GM21786 (cell line): Measurements from ENCODE around the gene FRMD4A.
"Not testable (repeated sequence)": the region's sequence is repeated elsewhere in the genome, so short reads cannot be mapped to it uniquely, and the experiment has no call there.

Experiments
- ATAC-seq: cut with Tn5 transposase; IDR thresholded peaks from one replicate; pipeline ENCODE4 v1.9.1; 2021; ENCODE audit not compliant: unreplicated experiment

Gene FRMD4A

DNA sequence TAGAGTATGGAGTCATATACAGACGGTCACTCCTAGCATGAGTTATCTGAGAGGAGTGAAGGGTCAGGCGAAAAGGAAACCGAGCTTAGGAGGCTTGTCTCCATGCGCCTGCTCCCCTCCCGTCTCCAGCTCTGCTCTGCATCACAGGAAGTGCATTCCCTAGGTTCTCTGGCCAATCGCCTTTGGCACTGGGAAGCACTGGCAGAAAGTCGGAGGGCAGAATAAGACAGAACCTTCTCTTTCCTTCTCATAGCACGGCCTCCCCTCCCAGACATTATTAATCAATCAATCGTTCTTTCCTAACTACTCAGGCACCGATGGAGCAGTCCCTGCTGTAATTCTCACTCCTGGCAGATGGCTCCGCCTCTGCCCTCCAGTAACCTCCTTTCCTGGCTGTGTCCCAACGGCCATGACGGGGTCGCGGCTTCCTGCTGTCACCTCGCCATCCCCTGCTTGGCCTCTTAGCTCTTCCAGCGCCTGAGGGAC lies 177.1 kb downstream of the FRMD4A start:
- ATAC-seq: no peak

- no peak for ATAC-seq
These were observed 179.2 kb downstream of the FRMD4A start for GRCh38 chr10:14151571-14151970.

GRCh38 chr10:14150526-14150925 lies 180.2 kb downstream of the FRMD4A start:
- ATAC-seq: no peak

DNA sequence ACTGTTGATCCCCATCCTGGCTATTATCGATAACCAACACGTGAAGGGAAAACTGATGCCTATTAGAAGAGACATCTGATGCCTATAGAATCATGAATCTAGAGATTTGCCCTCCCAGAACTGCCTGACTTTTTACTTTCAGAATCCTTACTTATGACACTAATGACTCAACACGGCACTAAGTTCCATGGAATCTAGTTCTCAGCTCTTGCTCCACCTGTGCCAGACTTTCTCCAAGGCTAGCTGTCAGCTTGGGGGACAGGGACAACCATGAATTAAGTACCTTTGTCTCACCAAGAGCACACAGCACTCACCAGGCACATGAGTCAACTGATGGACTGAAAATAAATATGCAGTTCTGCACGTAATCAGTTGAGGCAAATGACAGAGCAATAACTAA lies 184.2 kb downstream of the FRMD4A start:
- ATAC-seq: no peak

DNA sequence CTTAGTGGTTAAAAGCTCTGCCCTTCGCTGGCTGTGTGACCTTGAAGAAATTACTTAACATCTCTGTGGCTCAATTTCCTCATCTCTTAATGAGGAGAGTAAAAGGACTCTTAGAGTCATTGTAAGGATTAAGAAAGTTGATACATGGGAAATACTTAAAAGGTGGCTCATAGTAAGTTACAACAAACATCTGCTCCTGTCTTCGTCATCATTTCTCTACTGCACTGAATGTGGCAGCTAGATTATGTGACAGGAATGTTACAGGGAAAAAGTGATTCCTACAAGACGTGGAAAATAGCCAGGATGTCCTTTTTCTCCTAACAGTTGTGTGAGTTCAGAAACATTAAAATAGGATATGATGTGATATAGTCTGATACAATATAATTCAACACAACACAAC lies 184.7 kb downstream of the FRMD4A start:
- no peak for ATAC-seq

DNA sequence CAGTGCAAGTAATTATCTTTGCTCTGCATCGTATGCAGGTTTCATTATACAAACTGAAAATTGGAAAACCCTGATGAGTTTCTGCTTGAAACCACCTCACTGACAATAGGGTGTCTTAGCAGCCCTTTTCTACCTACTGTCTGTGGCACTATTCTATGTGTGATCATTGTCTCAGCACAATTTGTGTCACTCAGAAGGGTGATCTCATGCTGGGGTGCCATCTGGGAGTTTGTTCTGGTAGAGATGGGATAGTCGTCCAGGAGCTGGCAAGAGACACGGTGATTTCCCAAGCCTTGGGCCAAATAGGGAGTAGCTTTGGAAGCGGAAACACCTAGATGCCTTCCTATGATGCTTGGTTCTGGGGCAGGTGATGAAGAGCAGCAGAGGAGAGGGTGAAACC lies 186.3 kb downstream of the FRMD4A start:
- ATAC-seq: no peak

GRCh38 chr10:14142606-14143250 lies 188.0 kb downstream of the FRMD4A start:
- no peak for ATAC-seq

GRCh38 chr10:14141283-14141682 lies 189.4 kb downstream of the FRMD4A start:
- ATAC-seq: no peak

DNA sequence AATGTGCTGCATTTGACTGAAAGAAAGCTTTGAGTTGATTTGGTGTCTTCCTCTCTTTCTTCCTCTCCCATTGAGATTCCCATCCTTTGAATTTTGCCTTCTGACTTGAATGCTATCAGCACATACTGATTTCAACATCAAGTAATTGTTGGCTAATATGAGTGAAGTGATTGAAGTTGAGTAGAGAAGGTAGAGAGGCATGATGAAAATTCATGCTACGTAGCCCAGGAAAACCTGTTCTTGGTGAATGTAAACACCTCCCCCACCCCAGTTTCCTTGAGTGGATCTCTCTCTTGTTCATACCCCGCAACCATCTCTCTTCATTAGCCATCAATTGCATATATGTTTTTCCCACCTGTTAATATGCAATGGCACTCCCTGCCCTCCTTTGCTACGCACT lies 193.3 kb downstream of the FRMD4A start:
- ATAC-seq: no peak

GRCh38 chr10:14135196-14135595 lies 195.5 kb downstream of the FRMD4A start:
- not testable (repeated sequence) for ATAC-seq

- no peak for ATAC-seq
These were observed 196.4 kb downstream of the FRMD4A start for GRCh38 chr10:14134275-14134674.

DNA sequence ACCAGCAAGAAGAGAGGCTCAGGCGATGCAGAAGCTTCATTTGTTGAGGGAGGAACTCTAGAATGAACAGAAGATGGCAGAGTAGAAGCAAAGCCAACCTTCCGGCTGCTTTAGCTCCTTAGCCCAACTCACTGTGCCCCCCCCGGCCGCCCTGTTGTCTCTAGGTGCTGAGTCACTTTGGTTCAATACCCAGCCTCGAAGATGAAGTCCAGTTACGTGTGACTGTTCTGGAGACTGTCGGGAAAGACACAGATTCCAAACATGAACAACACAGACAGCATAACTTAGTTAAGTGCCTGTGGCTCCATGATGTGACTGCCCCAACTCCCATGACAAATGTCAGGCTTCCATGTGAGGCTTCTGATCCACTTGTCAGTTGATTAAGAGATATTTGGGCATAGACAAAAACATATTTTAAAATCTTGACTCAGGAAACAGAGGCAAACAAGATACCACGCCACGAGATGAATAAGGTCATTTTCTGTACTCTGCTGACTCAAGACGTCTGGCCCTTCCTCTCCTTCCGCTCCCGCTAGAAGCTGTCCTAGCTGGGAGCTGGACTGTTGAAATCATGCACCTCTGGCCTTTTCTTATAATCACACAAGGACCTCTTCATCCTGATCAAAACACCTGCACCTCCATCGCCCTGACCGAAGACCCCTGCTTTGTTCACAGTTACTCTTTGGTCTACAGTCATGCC lies 199.3 kb downstream of the FRMD4A start:
- no peak for ATAC-seq

DNA sequence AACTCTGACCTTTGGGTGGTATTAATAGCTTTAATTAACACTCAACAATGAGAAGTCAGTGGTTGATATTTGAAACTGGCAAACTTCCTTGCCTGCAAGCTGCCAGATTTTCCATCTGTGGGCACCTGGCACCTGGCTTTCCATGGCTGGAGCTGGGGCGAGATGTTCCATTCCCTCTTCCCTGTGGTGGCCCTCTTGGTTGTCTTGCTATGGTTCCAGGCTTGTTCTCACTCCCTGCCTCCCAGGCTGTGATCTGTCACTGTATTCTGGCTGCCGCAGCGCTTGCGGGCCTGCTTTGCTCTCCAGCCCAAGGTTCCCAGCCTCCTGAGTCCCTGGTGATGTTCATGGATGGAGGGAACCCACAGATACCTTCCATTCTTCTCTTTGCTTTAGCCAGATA lies 201.0 kb downstream of the FRMD4A start:
- ATAC-seq: no peak

- no peak for ATAC-seq
These were observed 202.2 kb downstream of the FRMD4A start for GRCh38 chr10:14128519-14128918.

DNA sequence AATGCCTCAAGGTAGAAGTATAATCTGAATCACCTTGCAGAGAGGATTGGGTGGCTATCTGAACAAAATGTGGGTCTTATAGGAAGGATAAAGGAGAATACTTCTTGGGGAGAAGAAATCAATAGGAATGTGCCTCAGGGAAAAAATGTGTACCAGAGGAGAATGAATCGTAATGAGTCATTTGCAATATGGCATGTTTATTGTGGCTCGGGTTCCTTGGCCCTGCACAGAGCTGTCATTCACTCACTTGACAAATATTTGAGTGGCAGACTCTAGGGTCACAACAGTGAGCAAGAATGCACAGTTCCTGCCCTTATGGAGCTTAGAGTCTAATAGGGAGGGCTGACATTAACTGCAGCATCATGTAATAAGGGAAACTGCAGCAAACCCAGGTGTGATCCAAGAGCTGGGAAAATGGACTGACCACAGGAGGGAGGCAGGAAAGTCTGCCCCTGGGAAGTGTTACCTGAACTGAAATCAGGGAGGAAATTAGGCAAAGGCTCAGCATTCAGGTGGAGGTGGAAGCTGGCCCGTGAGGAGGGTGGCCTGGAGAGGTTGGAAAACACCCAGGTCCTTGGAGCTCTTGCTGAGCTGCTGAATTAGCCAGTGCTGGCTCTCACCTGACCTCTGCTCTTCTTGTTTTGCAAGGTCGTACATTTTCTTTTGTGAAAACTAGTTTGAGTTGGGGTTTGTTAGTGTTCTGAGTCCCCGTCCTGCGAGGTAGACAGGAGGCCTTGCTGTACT lies 203.9 kb downstream of the FRMD4A start:
- ATAC-seq: no peak

DNA sequence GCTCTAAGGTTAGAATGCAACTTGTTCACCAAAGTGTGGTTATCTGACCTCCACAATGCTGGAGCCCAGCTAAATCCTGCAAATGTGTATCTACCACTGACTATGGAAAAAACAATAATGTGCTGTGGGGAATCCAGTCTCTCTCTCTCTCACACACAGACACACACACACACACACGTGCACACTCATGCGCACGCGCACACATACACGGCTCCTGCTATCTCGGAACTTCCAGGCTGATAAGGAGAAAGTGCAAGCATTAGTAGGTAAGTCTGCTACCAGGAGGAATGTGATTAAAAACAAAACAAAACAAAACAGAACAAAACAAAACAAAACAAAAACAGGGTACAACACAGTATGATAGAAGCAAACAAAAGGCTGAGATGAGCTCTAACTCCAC lies 205.2 kb downstream of the FRMD4A start:
- no peak for ATAC-seq

GRCh38 chr10:14124941-14125340 lies 205.8 kb downstream of the FRMD4A start:
- ATAC-seq: no peak

GRCh38 chr10:14123139-14123538 lies 207.6 kb downstream of the FRMD4A start:
- no peak for ATAC-seq

- ATAC-seq: no peak
These were observed 209.9 kb downstream of the FRMD4A start for GRCh38 chr10:14120812-14121211.

- no peak for ATAC-seq
These were observed 211.8 kb downstream of the FRMD4A start for GRCh38 chr10:14118953-14119352.

- ATAC-seq: no peak
These were observed 213.9 kb downstream of the FRMD4A start for GRCh38 chr10:14116837-14117236.

DNA sequence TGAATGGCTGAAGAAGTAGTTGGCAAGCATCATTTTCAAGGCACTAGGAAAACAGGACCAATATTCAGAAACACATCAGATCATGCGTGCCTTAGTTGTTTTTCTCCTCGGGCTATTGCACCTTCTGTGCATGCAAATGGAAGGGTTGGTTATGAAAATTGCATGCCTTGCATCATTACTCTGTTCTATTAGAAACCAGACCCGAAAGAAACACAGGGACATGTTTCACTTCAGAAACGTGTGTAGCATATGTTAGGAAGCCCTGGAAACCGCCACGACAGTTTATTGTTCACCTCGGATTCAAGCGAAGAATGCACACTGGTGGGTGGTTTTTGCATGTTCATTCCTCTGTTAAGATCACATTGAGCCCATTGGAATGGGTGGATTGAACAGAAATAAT lies 214.7 kb downstream of the FRMD4A start:
- no peak for ATAC-seq
